ENCODE measurements around the gene PTP4A2.
A peak's percentile ranks its signal among the peaks of the same experiment; 100 is the strongest.

Gene PTP4A2

DNA sequence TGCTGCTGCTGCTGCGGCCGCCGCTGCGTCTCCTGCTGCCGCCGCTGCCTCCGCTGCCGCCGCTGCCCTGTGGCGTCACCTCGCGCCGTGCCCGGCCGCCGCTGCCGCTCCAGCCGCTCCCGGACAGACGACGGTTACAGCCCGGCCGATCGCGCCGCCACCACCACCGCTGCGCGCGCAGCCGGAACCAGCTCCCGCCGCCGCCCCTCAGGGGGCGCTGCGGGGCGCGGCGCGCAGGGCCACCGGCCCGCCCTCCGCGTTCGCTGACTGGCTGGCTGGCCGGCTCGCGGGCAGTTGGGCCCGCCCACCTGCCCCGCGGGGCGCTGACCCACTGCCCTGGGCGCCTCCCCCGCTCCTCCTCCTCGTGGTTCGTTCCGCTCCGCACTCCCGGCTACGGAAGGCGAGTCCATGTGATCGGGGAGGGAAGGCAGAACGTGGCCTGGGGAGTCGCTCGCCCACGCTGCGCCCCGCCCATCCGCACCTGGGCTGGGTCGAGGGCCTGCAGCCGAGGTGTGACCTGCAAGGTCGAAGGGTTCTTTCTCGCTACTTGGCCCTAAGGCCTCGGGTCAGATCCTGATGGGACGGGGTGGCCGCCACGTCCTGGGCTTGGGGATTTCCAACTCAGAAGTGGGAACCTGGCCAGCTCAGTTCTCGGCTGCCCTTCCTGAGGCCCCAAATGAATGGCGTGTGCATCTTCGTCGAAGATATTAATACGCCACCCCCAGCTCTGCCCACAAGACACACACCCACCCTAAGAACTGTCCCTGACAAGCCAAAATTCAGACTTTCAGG is at the start of gene PTP4A2:
TSS of gene PTP4A2 (minus strand) at position 185 of the 792 bp plus-strand sequence. CDS start 19,303 bp downstream, outside the sequence.
- no peaks in the 10 kb centered on the region for H3K9me3 Mint-ChIP-seq
- H3K27me3 Mint-ChIP-seq (ENCODE audit: low read depth) = peaks cover 4% of the 10 kb centered on the region
- TF ChIP-seq CTCF (IDR thresholded peaks at IDR 0.05; ENCODE audit: unreplicated experiment in 3 of 3) = peak; percentile 34 to 57 (median 45)
- peak within 1 kb of the TSS; percentile 86 to 97 (median 95) for H3K27ac Mint-ChIP-seq
- peak within 1 kb of the TSS; percentile 97 to 100 (median 98) for H3K4me3 Mint-ChIP-seq
- peaks cover 55% of the 10 kb centered on the region for H3K4me1 Mint-ChIP-seq
- no peaks in the 10 kb centered on the region for H3K36me3 Mint-ChIP-seq (ENCODE audit: low read depth)

GRCh38 chr1:31987135-31987619 is 49.0 kb upstream of the PTP4A2 start:
- Mint-ChIP-seq H3K27me3 (ENCODE audit: low read depth) (peaks cover 4% of the 10 kb centered on the region), H3K36me3 (ENCODE audit: low read depth) (no peaks in the 10 kb centered on the region), H3K4me1 (peaks cover 29% of the 10 kb centered on the region), H3K9me3 (no peaks in the 10 kb centered on the region), H3K27ac (peak overlapping the region in 1 of 3 experiments; percentile 22), H3K4me3 (no peak overlapping the region)
- TF ChIP-seq CTCF (IDR thresholded peaks at IDR 0.05; ENCODE audit: unreplicated experiment in 3 of 3) = no peak

DNA sequence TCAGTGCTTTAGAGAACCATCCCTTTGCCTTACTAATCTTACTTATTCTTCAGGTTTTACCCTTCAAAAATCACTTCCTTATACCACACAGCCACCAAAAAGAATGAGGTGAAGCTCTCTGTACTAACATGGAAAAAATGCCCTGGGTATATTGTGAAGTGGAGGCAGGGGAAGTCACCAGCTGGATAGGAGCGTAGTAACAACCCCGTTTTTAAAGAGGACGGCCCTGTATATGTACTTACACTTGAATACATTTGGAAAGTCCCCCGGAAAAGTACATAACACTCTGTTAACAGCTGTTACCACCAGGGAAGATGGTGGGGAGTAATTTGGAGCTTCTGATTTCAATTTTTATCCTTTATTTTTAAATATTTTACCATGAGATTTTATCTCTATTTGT is 47.3 kb upstream of the PTP4A2 start:
- peaks cover 4% of the 10 kb centered on the region for H3K27me3 Mint-ChIP-seq (ENCODE audit: low read depth)
- no peak for TF ChIP-seq CTCF (IDR thresholded peaks at IDR 0.05; ENCODE audit: unreplicated experiment in 3 of 3)
- no peaks in the 10 kb centered on the region for H3K9me3 Mint-ChIP-seq
- H3K4me1 Mint-ChIP-seq = peaks cover 30% of the 10 kb centered on the region
- H3K4me3 Mint-ChIP-seq = no peak overlapping the region
- H3K36me3 Mint-ChIP-seq (ENCODE audit: low read depth) = no peaks in the 10 kb centered on the region
- peak overlapping the region; percentile 45 to 78 (median 76) for H3K27ac Mint-ChIP-seq

GRCh38 chr1:31984419-31985347 is 46.5 kb upstream of the PTP4A2 start:
- no peaks in the 10 kb centered on the region for H3K9me3 Mint-ChIP-seq
- peak overlapping the region in 2 of 3 experiments; percentile 76 to 78 for H3K27ac Mint-ChIP-seq
- no peak overlapping the region for H3K4me3 Mint-ChIP-seq
- no peak for TF ChIP-seq CTCF (IDR thresholded peaks at IDR 0.05; ENCODE audit: unreplicated experiment in 3 of 3)
- H3K36me3 Mint-ChIP-seq (ENCODE audit: low read depth) = no peaks in the 10 kb centered on the region
- H3K4me1 Mint-ChIP-seq = peaks cover 30% of the 10 kb centered on the region
- peaks cover 4% of the 10 kb centered on the region for H3K27me3 Mint-ChIP-seq (ENCODE audit: low read depth)

DNA sequence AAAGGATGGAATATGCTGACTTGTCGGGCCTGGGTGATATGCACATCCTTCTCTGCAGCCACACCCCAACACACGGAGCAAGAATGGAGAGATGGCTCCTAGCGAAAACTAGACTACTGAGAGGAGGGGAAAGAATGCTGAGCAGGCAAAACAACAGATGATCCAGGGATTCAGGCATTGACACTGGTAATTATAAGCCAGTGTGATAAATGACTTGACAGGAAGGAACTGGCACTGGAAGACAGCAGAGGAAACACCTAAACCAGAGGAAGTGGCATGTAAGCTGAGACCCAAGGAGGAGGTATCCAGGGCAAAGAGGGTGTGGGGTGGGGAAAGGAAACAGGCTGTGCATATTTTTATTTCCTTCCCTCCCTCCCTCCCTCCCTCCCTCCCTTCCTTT is 43.8 kb upstream of the PTP4A2 start:
- H3K27me3 Mint-ChIP-seq (ENCODE audit: low read depth) = peaks cover 4% of the 10 kb centered on the region
- H3K9me3 Mint-ChIP-seq = no peaks in the 10 kb centered on the region
- no peaks in the 10 kb centered on the region for H3K36me3 Mint-ChIP-seq (ENCODE audit: low read depth)
- peak overlapping the region; percentile 15 to 64 (median 48) for H3K27ac Mint-ChIP-seq
- no peak overlapping the region for H3K4me3 Mint-ChIP-seq
- H3K4me1 Mint-ChIP-seq = peaks cover 38% of the 10 kb centered on the region
- TF ChIP-seq CTCF (IDR thresholded peaks at IDR 0.05; ENCODE audit: unreplicated experiment in 3 of 3) = no peak
